NK-92 treated with Interleukin-12 subunit alpha and Interleukin-12 subunit beta, amount 100 ng/mL, for 24 hours (cell line): Measurements from ENCODE around the gene NT5C3B.
"Not testable (repeated sequence)": the region's sequence is repeated elsewhere in the genome, so short reads cannot be mapped to it uniquely, and the experiment has no call there.

Source experiments
- DNase-seq: peaks from one replicate; lab custom pipeline; 2025; lab: John Stamatoyannopoulos, UW

NT5C3B gene

GRCh38 chr17:41839448-41839847 is 3.4 kb upstream of the NT5C3B start:
- not testable (repeated sequence) for DNase-seq

- DNase-seq, result no peak
These were observed 1.9 kb upstream of the NT5C3B start, which contains the start of gene KLHL10 for GRCh38 chr17:41837761-41838538. Gene KLHL10, plus strand, starts transcription at chr17:41837825. Its CDS starts 108 bp downstream, at chr17:41837933.

DNA sequence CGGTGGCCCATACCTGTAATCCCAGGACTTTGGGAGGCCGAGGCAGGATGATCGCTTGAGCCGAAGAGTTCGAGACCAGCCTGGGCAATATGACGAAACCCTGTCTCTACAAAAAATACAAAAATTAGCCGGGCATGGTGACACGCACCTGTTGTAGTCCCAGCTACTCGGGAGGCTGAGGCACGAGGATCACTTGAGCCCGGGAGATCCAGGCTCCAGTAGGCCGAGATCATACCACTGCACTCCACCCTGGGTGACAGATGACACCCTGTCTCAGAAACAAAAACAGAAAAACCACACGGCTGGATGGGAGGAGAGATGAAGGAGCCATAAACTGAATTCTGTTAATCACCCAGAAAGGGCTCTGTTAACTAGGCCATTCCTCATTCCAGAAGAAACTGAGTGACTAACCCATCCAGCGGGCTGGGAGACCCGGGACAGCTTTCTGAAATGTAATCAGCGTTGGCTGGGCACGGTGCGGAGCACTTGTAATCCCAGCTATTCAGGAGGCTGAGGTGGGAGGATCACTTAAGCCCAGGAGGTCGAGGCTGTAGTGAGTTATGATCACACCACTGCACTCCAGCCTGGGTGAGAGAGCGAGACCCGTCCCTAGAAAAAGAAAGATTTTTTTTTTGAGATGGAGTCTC is 641 bp upstream of the NT5C3B start:
- DNase-seq, result no peak

GRCh38 chr17:41835214-41835799 is 725 bp downstream of the NT5C3B start:
- DNase-seq, result no peak

DNA sequence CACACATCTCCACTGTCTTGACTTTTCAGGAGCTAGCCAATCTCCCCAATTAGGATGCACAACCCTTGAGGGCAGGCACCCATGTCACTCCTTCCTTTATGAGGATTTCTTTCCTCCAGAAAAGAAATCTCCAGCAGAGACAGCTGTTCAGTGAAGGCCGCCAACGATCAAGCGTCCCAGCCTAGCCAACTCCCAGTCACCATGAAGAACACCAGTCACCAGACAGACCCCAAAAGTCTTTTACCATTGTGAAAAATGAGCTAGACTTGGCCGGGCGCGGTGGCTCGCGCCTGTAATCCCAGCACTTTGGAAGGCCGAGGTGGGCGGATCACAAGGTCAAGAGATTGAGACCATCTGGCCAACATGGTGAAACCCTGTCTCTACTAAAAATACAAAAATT is 6.1 kb downstream of the NT5C3B start:
- not testable (repeated sequence) for DNase-seq

DNA sequence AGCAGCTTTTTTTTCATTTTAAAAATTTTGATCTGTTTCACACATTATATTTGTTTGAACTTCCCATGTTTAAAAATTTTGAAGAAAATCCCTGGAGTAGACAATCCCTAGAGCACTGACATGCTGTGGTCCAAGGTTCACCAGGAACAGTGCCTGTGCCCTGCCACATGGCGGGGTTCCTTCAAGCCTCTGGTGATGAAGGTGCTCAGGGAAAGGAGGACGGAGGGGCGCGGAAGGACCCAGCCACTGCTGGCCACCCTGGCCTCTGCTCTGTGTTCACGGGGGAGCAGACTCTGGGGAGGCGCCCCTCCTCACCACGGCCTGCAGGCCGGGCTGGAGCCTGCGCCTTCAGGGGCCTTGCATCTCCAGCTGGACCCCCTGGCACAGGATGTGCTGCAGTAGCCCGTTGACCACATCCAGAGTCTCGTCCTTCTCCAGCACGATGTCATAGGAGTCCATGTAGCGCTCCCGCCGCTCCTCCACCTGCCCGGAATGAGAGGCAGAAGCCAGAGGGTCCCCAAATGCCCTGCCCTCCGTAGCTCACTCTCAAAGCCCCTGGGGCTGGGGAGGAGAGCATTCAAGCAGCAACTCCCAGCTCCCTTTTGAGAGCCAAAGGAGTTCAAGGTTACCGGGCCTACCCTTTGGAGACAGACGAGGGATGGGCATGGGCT is 10.7 kb downstream of the NT5C3B start:
- no peak for DNase-seq

DNA sequence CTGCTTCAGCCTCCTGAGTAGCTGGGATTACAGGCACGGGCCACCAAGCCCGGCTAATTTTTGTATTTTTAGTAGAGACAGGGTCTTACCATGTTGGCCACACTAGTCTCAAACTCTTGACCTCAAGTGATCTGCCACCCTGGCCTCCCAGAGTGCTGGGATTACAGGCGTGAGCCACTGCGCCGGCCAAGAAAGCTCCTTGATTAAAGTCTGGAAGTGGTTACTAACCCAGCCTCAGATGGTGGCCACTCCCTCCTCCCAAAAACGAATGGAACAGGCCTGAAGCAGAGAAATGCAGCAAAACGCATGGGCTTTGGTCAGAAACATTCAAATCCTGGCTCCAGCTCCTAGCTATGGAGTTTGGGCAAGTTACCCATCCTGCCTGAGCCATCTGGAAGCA is 11.9 kb downstream of the NT5C3B start:
- no peak for DNase-seq

DNA sequence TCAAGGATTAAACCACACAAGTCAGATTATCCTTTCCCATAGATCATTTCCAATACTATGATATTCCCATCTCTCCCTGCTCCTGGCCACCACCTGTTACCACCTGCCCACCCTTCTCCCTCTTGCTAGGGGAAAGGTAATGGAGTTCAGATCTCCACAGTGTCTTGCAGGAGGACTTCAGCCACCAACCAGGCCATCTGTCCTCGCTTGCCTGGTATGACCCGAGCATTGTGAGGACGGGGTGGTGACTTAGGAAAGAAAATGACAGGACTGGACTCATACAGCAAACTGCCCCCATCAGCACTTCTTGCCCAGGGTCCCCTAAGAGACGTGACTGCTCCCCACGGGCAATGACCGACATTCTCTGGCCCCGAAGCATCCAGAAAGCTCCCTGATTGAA is 12.5 kb downstream of the NT5C3B start:
- DNase-seq, result no peak

DNA sequence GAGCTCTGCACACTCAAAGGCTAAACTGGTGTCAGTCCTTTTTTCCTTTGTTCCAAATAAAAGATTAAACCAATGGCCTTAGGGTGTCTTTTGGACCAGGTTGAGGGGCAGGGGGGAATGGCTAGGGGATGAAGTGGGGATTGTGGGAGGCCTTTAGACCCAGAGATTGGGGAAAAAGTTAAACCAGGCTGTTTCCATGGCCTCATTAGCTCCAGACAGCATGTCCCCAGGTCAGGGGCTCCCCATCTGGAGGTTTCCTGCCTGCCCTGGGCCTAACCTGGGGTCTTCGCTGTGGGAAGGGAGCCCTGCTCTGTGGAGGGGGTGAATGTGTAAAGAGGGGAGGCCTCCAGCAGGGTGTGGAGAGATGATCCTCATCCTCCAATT is 12.9 kb downstream of the NT5C3B start:
- no peak for DNase-seq

DNA sequence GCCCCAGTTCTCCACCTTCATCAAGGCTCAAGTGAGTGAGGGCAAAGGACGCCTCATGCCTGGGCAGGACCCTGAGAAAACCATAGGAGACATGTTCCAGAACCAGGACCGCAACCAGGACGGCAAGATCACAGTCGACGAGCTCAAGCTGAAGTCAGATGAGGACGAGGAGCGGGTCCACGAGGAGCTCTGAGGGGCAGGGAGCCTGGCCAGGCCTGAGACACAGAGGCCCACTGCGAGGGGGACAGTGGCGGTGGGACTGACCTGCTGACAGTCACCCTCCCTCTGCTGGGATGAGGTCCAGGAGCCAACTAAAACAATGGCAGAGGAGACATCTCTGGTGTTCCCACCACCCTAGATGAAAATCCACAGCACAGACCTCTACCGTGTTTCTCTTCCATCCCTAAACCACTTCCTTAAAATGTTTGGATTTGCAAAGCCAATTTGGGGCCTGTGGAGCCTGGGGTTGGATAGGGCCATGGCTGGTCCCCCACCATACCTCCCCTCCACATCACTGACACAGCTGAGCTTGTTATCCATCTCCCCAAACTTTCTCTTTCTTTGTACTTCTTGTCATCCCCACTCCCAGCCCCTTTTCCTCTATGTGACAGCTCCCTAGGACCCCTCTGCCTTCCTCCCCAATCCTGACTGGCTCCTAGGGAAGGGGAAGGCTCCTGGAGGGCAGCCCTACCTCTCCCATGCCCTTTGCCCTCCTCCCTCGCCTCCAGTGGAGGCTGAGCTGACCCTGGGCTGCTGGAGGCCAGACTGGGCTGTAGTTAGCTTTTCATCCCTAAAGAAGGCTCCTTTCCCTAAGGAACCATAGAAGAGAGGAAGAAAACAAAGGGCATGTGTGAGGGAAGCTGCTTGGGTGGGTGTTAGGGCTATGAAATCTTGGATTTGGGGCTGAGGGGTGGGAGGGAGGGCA is 13.6 kb downstream of the NT5C3B start:
- DNase-seq, result no peak

- DNase-seq, result no peak
These were observed 14.3 kb downstream of the NT5C3B start for GRCh38 chr17:41821776-41822175.

DNA sequence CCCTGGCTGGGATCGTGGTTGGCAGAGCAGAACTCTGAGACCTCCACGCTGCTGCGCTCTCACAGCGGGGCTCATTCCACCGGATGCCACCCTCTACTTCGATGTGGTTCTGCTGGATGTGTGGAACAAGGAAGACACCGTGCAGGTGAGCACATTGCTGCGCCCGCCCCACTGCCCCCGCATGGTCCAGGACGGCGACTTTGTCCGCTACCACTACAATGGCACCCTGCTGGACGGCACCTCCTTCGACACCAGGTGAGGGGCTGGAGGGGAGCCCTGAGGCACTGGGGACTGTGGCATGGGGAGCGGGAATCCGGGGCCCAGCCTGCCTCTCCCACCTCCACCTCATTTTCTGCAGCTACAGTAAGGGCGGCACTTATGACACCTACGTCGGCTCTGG is 18.0 kb downstream of the NT5C3B start:
- no peak for DNase-seq

DNA sequence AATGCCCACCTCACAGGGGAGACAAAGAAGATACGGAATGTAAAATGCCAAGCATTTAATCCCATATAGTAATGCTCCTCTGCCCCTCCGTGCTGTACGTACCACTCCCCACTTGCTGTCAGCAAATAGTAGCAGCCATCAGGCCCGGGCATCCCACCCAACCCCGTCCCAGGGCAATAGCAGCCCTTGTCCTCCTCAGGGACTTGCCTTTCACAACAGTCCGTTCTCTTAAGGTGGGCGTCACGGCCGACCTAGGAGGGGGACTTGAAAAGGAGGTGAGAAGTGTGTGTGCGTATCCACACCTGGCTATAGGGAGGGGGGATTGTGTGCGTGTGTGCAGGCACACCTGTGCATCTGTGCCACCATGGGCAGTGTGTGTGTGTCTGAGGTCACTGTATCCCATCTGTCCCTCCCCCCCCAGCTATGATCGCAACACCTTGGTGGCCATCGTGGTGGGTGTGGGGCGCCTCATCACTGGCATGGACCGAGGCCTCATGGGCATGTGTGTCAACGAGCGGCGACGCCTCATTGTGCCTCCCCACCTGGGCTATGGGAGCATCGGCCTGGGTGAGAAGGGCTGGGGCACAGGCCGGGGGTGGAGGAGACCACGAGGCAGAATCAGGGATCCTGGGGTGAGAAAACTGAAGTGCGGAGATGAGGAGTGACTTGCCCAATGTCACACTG is 19.3 kb downstream of the NT5C3B start:
- no peak for DNase-seq

- DNase-seq, result no peak
These were observed 21.8 kb downstream of the NT5C3B start for GRCh38 chr17:41814195-41814594.

- no peak for DNase-seq
These were observed 22.3 kb downstream of the NT5C3B start for GRCh38 chr17:41813699-41814124.

DNA sequence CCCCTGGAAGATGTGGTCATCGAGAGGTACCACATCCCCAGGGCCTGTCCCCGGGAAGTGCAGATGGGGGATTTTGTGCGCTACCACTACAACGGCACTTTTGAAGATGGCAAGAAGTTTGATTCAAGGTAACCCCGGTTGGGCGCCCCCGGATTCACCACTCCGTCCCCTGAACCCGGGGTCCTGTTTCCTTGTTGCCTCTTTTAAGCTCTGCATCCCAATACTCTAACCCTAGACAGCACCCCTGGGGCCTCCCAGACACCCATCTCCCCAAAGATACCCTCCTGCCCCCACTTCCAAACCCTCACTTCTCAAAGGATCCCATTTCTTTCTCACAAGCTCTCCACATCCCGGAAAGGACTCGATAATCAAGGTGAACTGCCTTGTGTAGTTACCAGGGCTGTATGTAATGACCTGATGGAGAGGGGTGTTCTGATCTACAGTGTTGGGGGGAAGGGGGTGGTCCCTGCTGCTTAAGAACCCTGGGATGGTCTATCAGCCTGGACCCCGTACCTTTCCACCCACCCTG is 22.8 kb downstream of the NT5C3B start:
- DNase-seq, result no peak

DNA sequence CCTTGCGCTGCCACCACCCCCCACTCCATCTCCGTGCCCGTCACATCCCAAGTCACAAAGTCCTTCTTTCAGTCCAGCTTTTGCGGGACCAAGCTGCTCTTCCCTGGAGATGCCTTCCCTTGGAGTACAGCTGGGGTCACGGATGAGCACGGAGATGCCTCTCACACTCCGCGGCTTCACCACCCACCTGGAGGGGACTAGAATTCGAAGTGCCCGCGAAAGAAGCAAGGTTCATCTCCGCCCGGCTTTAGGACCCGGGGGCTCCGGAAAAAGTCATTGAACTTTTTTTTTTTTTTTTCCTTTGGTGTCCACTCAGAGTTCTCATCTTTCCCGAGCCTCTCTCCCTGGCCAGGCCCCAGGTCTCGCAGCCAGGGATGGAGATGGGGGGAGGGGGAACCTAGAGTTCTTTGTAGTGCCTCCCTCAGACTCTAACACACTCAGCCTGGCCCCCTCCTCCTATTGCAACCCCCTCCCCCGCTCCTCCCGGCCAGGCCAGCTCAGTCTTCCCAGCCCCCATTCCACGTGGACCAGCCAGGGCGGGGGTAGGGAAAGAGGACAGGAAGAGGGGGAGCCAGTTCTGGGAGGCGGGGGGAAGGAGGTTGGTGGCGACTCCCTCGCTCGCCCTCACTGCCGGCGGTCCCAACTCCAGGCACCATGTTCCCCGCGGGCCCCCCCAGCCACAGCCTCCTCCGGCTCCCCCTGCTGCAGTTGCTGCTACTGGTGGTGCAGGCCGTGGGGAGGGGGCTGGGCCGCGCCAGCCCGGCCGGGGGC is 23.5 kb downstream of the NT5C3B start, which contains the start of gene FKBP10:
TSS of gene FKBP10 (plus strand) at position 624 of the 771 bp plus-strand sequence. CDS start at position 655, 31 bp downstream.
- no peak for DNase-seq

GRCh38 chr17:41811549-41812380 is 24.3 kb downstream of the NT5C3B start, which contains the start of gene P3H4:
Gene P3H4, minus strand, starts transcription at chr17:41811949. Its CDS starts 34 bp downstream, at chr17:41811915.
- DNase-seq, result no peak
